ENCODE data around the gene RANGAP1. TPM values are rescaled to one million over a fixed set of nuclear protein-coding genes. Genes with fewer than 3 reads are reported as not detected.

Gene RANGAP1
- total RNA-seq, 1 donor from 2014 or later = 65.0 TPM

DNA sequence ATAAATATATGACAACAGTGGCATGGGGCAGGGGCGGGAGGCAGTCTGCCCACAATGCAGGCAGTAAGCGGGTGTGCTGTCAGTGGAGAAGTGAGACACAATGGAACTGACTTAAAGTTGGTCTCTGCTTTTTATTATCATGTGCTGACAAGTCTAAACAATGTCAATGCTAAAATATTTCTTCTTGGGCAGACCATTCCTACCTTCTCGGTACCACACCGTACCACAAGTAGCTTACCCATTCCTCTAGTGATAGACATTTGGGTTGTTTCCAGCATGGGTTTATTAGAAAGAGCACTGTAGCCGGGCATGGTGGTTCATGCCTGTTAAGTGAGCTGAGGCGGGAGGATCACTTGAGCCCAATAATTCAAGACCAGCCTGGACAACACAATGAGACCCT is 42.6 kb downstream of the RANGAP1 start:
- DNase-seq (ENCODE audit: low read depth) = peak; percentile 76
- Histone ChIP-seq H3K36me3 (ENCODE audit: control insufficient read depth, insufficient read depth, low read length) (peaks cover 19% of the 10 kb centered on the region), H3K4me3 (ENCODE audit: low read depth, low read length) (no peak overlapping the region), H3K27me3 (ENCODE audit: control insufficient read depth, insufficient read depth, low read length) (no peaks in the 10 kb centered on the region)
- TF ChIP-seq, protein P1, sequence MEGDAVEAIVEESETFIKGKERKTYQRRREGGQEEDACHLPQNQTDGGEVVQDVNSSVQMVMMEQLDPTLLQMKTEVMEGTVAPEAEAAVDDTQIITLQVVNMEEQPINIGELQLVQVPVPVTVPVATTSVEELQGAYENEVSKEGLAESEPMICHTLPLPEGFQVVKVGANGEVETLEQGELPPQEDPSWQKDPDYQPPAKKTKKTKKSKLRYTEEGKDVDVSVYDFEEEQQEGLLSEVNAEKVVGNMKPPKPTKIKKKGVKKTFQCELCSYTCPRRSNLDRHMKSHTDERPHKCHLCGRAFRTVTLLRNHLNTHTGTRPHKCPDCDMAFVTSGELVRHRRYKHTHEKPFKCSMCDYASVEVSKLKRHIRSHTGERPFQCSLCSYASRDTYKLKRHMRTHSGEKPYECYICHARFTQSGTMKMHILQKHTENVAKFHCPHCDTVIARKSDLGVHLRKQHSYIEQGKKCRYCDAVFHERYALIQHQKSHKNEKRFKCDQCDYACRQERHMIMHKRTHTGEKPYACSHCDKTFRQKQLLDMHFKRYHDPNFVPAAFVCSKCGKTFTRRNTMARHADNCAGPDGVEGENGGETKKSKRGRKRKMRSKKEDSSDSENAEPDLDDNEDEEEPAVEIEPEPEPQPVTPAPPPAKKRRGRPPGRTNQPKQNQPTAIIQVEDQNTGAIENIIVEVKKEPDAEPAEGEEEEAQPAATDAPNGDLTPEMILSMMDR (IDR thresholded peaks at IDR 0.05; ENCODE audit: insufficient read depth, low read length, severe bottlenecking) = no peak
- no peak for FAIRE-seq

GRCh38 chr22:41242396-41243117 is 43.4 kb downstream of the RANGAP1 start:
- FAIRE-seq (no peak), DNase-seq (ENCODE audit: low read depth) (no peak)
- Histone ChIP-seq H3K27me3 (ENCODE audit: control insufficient read depth, insufficient read depth, low read length) (no peaks in the 10 kb centered on the region), H3K4me3 (ENCODE audit: low read depth, low read length) (no peak overlapping the region), H3K36me3 (ENCODE audit: control insufficient read depth, insufficient read depth, low read length) (peaks cover 12% of the 10 kb centered on the region)
- TF ChIP-seq, protein P1 (IDR thresholded peaks at IDR 0.05; ENCODE audit: insufficient read depth, low read length, severe bottlenecking) = no peak

DNA sequence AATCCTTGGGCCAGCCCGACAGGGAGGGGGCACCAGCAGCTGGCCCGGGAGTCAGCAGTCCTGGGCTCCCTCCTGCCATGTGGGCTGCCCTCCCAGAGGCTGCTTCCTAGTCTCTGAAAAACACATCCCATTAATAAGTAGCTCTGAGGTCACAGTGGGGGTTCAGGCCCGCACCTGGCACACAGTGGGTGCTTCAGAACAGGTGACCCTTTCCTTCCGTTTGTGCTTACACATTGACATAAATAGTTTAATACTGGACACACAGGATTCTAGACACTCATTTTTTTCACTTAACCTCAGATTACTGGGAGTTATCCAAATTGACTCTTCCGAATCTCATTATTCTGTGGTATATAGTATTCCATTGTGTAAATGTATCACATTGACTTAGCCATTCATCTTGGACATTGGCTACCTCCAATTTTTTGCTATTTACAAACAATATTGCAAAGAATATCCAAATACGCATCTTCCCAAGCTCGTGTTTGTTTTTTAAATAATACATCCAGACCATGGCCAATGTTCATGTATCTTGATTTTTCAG is 44.8 kb downstream of the RANGAP1 start:
- DNase-seq (ENCODE audit: low read depth) (no peak), FAIRE-seq (no peak)
- Histone ChIP-seq H3K27me3 (ENCODE audit: control insufficient read depth, insufficient read depth, low read length) (no peaks in the 10 kb centered on the region), H3K4me3 (ENCODE audit: low read depth, low read length) (no peak overlapping the region), H3K36me3 (ENCODE audit: control insufficient read depth, insufficient read depth, low read length) (peaks cover 8% of the 10 kb centered on the region)
- TF ChIP-seq, protein P1 (IDR thresholded peaks at IDR 0.05; ENCODE audit: insufficient read depth, low read length, severe bottlenecking) = no peak

- Histone ChIP-seq H3K4me3 (ENCODE audit: low read depth, low read length) (no peak within 1 kb of the TSS), H3K27me3 (ENCODE audit: control insufficient read depth, insufficient read depth, low read length) (no peaks in the 10 kb centered on the region), H3K36me3 (ENCODE audit: control insufficient read depth, insufficient read depth, low read length) (peaks cover 2% of the 10 kb centered on the region)
- TF ChIP-seq, protein P1 (IDR thresholded peaks at IDR 0.05; ENCODE audit: insufficient read depth, low read length, severe bottlenecking) = no peak
- FAIRE-seq (no peak), DNase-seq (ENCODE audit: low read depth) (no peak)
Observed at GRCh38 chr22:41240377-41241132, 45.4 kb downstream of the RANGAP1 start, which contains the start of gene CHADL. TSS of gene CHADL (minus strand) at chr22:41240931. CDS start at chr22:41240881, 50 bp downstream.

- Histone ChIP-seq H3K36me3 (ENCODE audit: control insufficient read depth, insufficient read depth, low read length) (no peaks in the 10 kb centered on the region), H3K27me3 (ENCODE audit: control insufficient read depth, insufficient read depth, low read length) (no peaks in the 10 kb centered on the region), H3K4me3 (ENCODE audit: low read depth, low read length) (no peak overlapping the region)
- no peak for FAIRE-seq
- TF ChIP-seq, protein P1 (IDR thresholded peaks at IDR 0.05; ENCODE audit: insufficient read depth, low read length, severe bottlenecking) = no peak
- no peak for DNase-seq (ENCODE audit: low read depth)
Observed at GRCh38 chr22:41239443-41240128, 46.4 kb downstream of the RANGAP1 start.
